Activated CD8-positive, alpha-beta memory T cell treated with anti-CD3 and anti-CD28 coated beads, Interleukin-2, amount 10 ng/mL, durations not matched to agents 7 days and 5 days (primary cell): ENCODE measurements around the gene HOXD13. TPM values are rescaled to one million over a fixed set of nuclear protein-coding genes. Genes with fewer than 3 reads are reported as not detected.

ENCODE experiments used
- ATAC-seq: fragments of 150-1000 bp; cut with Tn5 transposase; one replicate; pipeline ENCODE4 v1.10.0; 2021; ENCODE audit warnings: moderate library complexity
- CTCF ChIA-PET: fragments of 350-600 bp; sonication (Branson Sonifier 250); formaldehyde crosslinking; loops from one replicate; lab custom pipeline; 2021; ENCODE audit warnings: antibody characterized with exemption; lab: Charles Lee
- DNase-seq: peaks from one replicate; pipeline ENCODE4 v3.0.0-alpha.2; 2020
- H3K27ac Mint-ChIP-seq: one replicate; pipeline ENCODE4 v1.8.0; 2021; ENCODE audit warnings: mild to moderate bottlenecking, mixed read lengths
- H3K27me3 Mint-ChIP-seq: one replicate; pipeline ENCODE4 v1.8.0; 2021; ENCODE audit warnings: mixed read lengths
- H3K36me3 Mint-ChIP-seq: one replicate; pipeline ENCODE4 v1.8.0; 2021; ENCODE audit warnings: mild to moderate bottlenecking, mixed read lengths
- H3K4me1 Mint-ChIP-seq: one replicate; pipeline ENCODE4 v1.8.0; 2021; ENCODE audit warnings: mixed read lengths
- H3K4me3 Mint-ChIP-seq: one replicate; pipeline ENCODE4 v1.8.0; 2021; ENCODE audit warnings: mild to moderate bottlenecking, moderate library complexity, mixed read lengths
- H3K9me3 Mint-ChIP-seq: one replicate; pipeline ENCODE4 v1.8.0; 2022; ENCODE audit warnings: low read depth, mixed read lengths
- total RNA-seq, 2 experiments: library from RNA; stranded (reverse); gene quantifications; one replicate each; pipeline ENCODE4 v1.2.3, GENCODE V29; 2021

HOXD13 gene
- total RNA-seq, 2 experiments from 2014 or later = not detected

- Mint-ChIP-seq H3K9me3 (no peaks in the 10 kb centered on the region), H3K27me3 (peaks cover 85% of the 10 kb centered on the region), H3K4me3 (no peak overlapping the region), H3K4me1 (peaks cover 10% of the 10 kb centered on the region), H3K27ac (peak overlapping the region; percentile 40), H3K36me3 (peaks cover 5% of the 10 kb centered on the region)
- no peak for ATAC-seq
- CTCF ChIA-PET = interaction anchor here (0.8 to 2.2 kb wide), 14 partner anchors 13 to 1038 kb away, joined by 3 to 8 read pairs (median 3); no protein-coding TSS in a partner anchor
- DNase-seq = no peak
These were observed 18.1 kb downstream of the HOXD13 start for GRCh38 chr2:176110415-176111308.

- H3K4me3 Mint-ChIP-seq = no peak overlapping the region
- ATAC-seq (no peak), DNase-seq (no peak)
- CTCF ChIA-PET = interaction anchor here (1.0 to 2.2 kb wide), 10 partner anchors 14 to 1038 kb away, joined by 3 to 8 read pairs (median 4); no protein-coding TSS in a partner anchor
- peak overlapping the region; percentile 40 for H3K27ac Mint-ChIP-seq
- peaks cover 8% of the 10 kb centered on the region for H3K4me1 Mint-ChIP-seq
- H3K27me3 Mint-ChIP-seq = peaks cover 85% of the 10 kb centered on the region
- peaks cover 4% of the 10 kb centered on the region for H3K36me3 Mint-ChIP-seq
- no peaks in the 10 kb centered on the region for H3K9me3 Mint-ChIP-seq
These were observed 18.8 kb downstream of the HOXD13 start for GRCh38 chr2:176111309-176111663.

GRCh38 chr2:176111846-176112374, 19.4 kb downstream of the HOXD13 start:
- CTCF ChIA-PET = interaction anchor here (1.2 to 2.2 kb wide), 5 partner anchors 14 to 803 kb away, joined by 3 to 8 read pairs (median 4); no protein-coding TSS in a partner anchor
- peaks cover 2% of the 10 kb centered on the region for H3K36me3 Mint-ChIP-seq

GRCh38 chr2:176112375-176113302, 20.1 kb downstream of the HOXD13 start:
- no peak overlapping the region for H3K4me3 Mint-ChIP-seq
- peaks cover 4% of the 10 kb centered on the region for H3K4me1 Mint-ChIP-seq
- CTCF ChIA-PET = interaction anchor here (1.2 to 1.8 kb wide), 2 partner anchors 14 to 28 kb away, joined by 4 to 5 read pairs; no protein-coding TSS in a partner anchor

More at GRCh38 chr2:176111846-176112374, 19.4 kb downstream of the HOXD13 start:
- DNase-seq (no peak), ATAC-seq (no peak)
- Mint-ChIP-seq H3K27ac (peak overlapping the region; percentile 11), H3K27me3 (peaks cover 89% of the 10 kb centered on the region), H3K4me1 (peaks cover 6% of the 10 kb centered on the region), H3K9me3 (no peaks in the 10 kb centered on the region), H3K4me3 (no peak overlapping the region)

GRCh38 chr2:176114120-176114929, 21.8 kb downstream of the HOXD13 start:
- ATAC-seq = no peak
- Mint-ChIP-seq H3K4me1 (peaks cover 7% of the 10 kb centered on the region), H3K4me3 (no peak overlapping the region), H3K9me3 (peaks cover 1% of the 10 kb centered on the region), H3K27ac (no peak overlapping the region), H3K36me3 (peaks cover 1% of the 10 kb centered on the region), H3K27me3 (peaks cover 99% of the 10 kb centered on the region)
- CTCF ChIA-PET = interaction anchor here (0.9 to 1.8 kb wide), 4 partner anchors 13 to 440 kb away, joined by 3 to 5 read pairs (median 4); no protein-coding TSS in a partner anchor
- DNase-seq = no peak

More at GRCh38 chr2:176112375-176113302, 20.1 kb downstream of the HOXD13 start:
- Mint-ChIP-seq H3K27ac (no peak overlapping the region), H3K36me3 (peaks cover 2% of the 10 kb centered on the region), H3K9me3 (no peaks in the 10 kb centered on the region), H3K27me3 (peaks cover 91% of the 10 kb centered on the region)
- DNase-seq (no peak), ATAC-seq (no peak)

- no peak overlapping the region for H3K4me3 Mint-ChIP-seq
- peaks cover 99% of the 10 kb centered on the region for H3K27me3 Mint-ChIP-seq
- H3K4me1 Mint-ChIP-seq = peaks cover 6% of the 10 kb centered on the region
- CTCF ChIA-PET = interaction anchor here (1.1 kb wide), 1 partner anchor 17 kb away, joined by 3 read pairs; no protein-coding TSS in a partner anchor
- peaks cover 1% of the 10 kb centered on the region for H3K9me3 Mint-ChIP-seq
- ATAC-seq (no peak), DNase-seq (no peak)
- no peaks in the 10 kb centered on the region for H3K36me3 Mint-ChIP-seq
- no peak overlapping the region for H3K27ac Mint-ChIP-seq
These were observed 22.6 kb downstream of the HOXD13 start for GRCh38 chr2:176114930-176115625.

- ATAC-seq (no peak), DNase-seq (no peak)
- H3K4me1 Mint-ChIP-seq = peaks cover 6% of the 10 kb centered on the region
- H3K9me3 Mint-ChIP-seq = peaks cover 1% of the 10 kb centered on the region
- no peak within 1 kb of the TSS for H3K4me3 Mint-ChIP-seq
- H3K27me3 Mint-ChIP-seq = peaks cover 99% of the 10 kb centered on the region
- no peaks in the 10 kb centered on the region for H3K36me3 Mint-ChIP-seq
- CTCF ChIA-PET = no interaction called here
- H3K27ac Mint-ChIP-seq = no peak within 1 kb of the TSS
These were observed 23.6 kb downstream of the HOXD13 start, which contains the start of gene HOXD10 for GRCh38 chr2:176115883-176116813. HOXD10 (plus strand) TSS chr2:176116778; CDS start chr2:176116834, 56 bp downstream.

GRCh38 chr2:176117162-176117822, 24.8 kb downstream of the HOXD13 start:
- peaks cover 1% of the 10 kb centered on the region for H3K9me3 Mint-ChIP-seq
- CTCF ChIA-PET = interaction anchor here (0.7 kb wide), 1 partner anchor 13 kb away, joined by 3 read pairs; no protein-coding TSS in a partner anchor
- ATAC-seq (no peak), DNase-seq (no peak)
- H3K27me3 Mint-ChIP-seq = peaks cover 96% of the 10 kb centered on the region
- no peak overlapping the region for H3K27ac Mint-ChIP-seq
- no peak overlapping the region for H3K4me3 Mint-ChIP-seq
- H3K4me1 Mint-ChIP-seq = peaks cover 4% of the 10 kb centered on the region
- H3K36me3 Mint-ChIP-seq = no peaks in the 10 kb centered on the region

GRCh38 chr2:176117823-176118371, 25.4 kb downstream of the HOXD13 start:
- ATAC-seq (no peak), DNase-seq (no peak)
- Mint-ChIP-seq H3K36me3 (no peaks in the 10 kb centered on the region), H3K4me1 (peaks cover 4% of the 10 kb centered on the region), H3K27me3 (peaks cover 93% of the 10 kb centered on the region), H3K27ac (no peak overlapping the region), H3K4me3 (no peak overlapping the region), H3K9me3 (peaks cover 1% of the 10 kb centered on the region)
- CTCF ChIA-PET = no interaction called here

GRCh38 chr2:176118601-176119339, 26.2 kb downstream of the HOXD13 start:
- DNase-seq = no peak
- Mint-ChIP-seq H3K27me3 (peaks cover 91% of the 10 kb centered on the region), H3K9me3 (peaks cover 1% of the 10 kb centered on the region), H3K27ac (no peak overlapping the region), H3K4me1 (peaks cover 4% of the 10 kb centered on the region), H3K4me3 (no peak overlapping the region), H3K36me3 (no peaks in the 10 kb centered on the region)
- CTCF ChIA-PET = no interaction called here
- no peak for ATAC-seq
